ENCODE measurements around the gene TSPAN6.

TSPAN6 gene

DNA sequence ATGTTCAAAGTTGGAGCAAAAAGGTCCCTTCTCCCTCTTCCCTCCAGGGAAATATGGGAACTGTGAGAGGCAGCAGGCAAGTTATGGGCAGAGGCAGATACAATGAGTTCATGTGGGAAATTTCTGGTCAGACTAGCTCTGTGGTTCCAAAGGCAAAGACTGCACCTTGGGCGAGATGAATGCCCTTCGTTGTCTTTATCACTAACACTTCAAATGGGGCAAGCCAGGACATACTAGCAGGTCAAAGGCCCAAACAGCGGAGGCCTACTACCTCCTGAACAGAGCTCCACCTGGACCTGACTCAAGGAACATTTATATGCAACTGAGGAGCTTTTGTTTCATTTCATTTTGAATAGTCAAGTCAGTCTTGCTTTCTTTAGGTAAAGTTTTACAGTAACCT is 36.4 kb upstream of the TSPAN6 start:
- no peak for DNase-seq (ENCODE audit: insufficient read length, low spot score)
- no peak for FAIRE-seq
- TF ChIP-seq POLR2AphosphoS5 (IDR thresholded peaks at IDR 0.05; ENCODE audit: low read depth, low read length) = no peak
- no peak for TF ChIP-seq PAX5 (IDR thresholded peaks at IDR 0.05; ENCODE audit: insufficient read depth, low read length, severe bottlenecking)
- TF ChIP-seq SPI1 (IDR thresholded peaks at IDR 0.05; ENCODE audit: low read depth, low read length) = no peak
- TF ChIP-seq POU2F2 (IDR thresholded peaks at IDR 0.05; ENCODE audit: low read depth, low read length) = no peak
- no peak for TF ChIP-seq TAF1 (IDR thresholded peaks at IDR 0.05; ENCODE audit: low read depth, low read length)
- TF ChIP-seq POLR2A (IDR thresholded peaks at IDR 0.05; ENCODE audit: low read depth, low read length) = no peak

DNA sequence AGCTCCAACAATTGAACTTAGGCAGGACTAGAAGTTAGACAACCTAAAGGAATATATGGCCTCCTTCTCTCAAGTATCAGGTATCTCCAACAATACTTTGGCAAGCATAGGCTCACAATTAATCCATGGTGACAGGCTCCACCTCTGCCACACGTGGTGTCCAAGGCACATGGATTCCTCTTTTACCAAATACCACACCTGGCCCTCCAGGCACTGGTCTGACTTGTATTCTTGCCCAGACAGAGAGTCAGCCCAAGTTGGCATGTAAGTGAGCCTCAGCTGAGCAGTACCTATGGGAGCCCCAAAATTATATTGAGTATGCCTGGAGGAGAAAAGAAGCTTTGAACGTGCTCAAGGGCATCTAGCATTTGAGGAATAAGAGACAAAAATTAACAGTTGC is 27.0 kb upstream of the TSPAN6 start:
- DNase-seq (ENCODE audit: insufficient read length, low spot score) (no peak), FAIRE-seq (no peak)
- TF ChIP-seq TAF1 (IDR thresholded peaks at IDR 0.05; ENCODE audit: low read depth, low read length) = no peak
- TF ChIP-seq PAX5 (IDR thresholded peaks at IDR 0.05; ENCODE audit: insufficient read depth, low read length, severe bottlenecking) = no peak
- TF ChIP-seq POLR2AphosphoS5 (IDR thresholded peaks at IDR 0.05; ENCODE audit: low read depth, low read length) = no peak
- TF ChIP-seq POLR2A (IDR thresholded peaks at IDR 0.05; ENCODE audit: low read depth, low read length) = no peak
- no peak for TF ChIP-seq POU2F2 (IDR thresholded peaks at IDR 0.05; ENCODE audit: low read depth, low read length)
- TF ChIP-seq SPI1 (IDR thresholded peaks at IDR 0.05; ENCODE audit: low read depth, low read length) = no peak

DNA sequence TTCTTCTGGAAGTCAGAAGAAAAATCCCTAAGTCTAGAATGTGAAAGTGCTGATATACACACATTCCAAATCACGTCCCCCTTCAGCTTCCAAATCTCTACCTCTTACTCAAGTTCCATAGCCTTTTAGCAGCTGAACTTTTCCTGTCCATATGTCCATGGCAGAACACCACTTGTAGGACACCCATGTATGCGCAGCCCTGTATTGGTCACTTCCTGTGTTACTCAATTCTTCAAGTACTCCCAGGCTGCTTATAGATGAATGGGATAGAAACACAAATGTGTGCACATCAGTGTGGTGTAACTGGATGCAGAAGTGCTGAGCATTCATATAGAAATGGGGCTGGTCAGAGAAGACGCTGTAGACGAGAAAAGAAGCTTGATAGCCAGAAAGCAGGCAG is 26.2 kb upstream of the TSPAN6 start:
- TF ChIP-seq POLR2A (IDR thresholded peaks at IDR 0.05; ENCODE audit: low read depth, low read length) (no peak), TAF1 (IDR thresholded peaks at IDR 0.05; ENCODE audit: low read depth, low read length) (no peak), POLR2AphosphoS5 (IDR thresholded peaks at IDR 0.05; ENCODE audit: low read depth, low read length) (no peak), POU2F2 (IDR thresholded peaks at IDR 0.05; ENCODE audit: low read depth, low read length) (no peak), SPI1 (IDR thresholded peaks at IDR 0.05; ENCODE audit: low read depth, low read length) (no peak), PAX5 (IDR thresholded peaks at IDR 0.05; ENCODE audit: insufficient read depth, low read length, severe bottlenecking) (no peak)
- DNase-seq (ENCODE audit: insufficient read length, low spot score) (no peak), FAIRE-seq (no peak)

DNA sequence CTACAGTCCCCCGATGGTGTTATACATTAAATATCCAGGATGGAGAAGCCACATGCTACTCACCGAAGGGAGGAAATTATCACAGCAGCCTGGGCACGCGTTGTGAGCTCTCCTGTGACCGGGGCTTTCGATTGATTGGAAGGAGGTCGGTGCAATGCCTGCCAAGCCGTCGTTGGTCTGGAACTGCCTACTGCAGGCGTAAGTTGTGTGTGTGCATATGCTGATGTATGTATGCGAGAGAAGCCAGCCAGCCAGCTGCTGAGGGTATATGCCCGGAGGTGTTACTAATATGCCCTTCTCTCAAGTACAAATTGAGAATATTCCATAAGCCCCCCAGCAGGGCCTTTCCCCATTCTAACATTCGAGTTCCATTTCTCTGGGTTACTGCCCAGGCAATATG is 25.6 kb upstream of the TSPAN6 start:
- no peak for DNase-seq (ENCODE audit: insufficient read length, low spot score)
- no peak for FAIRE-seq
- TF ChIP-seq POU2F2 (IDR thresholded peaks at IDR 0.05; ENCODE audit: low read depth, low read length) = no peak
- TF ChIP-seq PAX5 (IDR thresholded peaks at IDR 0.05; ENCODE audit: insufficient read depth, low read length, severe bottlenecking) = no peak
- TF ChIP-seq POLR2A (IDR thresholded peaks at IDR 0.05; ENCODE audit: low read depth, low read length) = no peak
- TF ChIP-seq SPI1 (IDR thresholded peaks at IDR 0.05; ENCODE audit: low read depth, low read length) = no peak
- TF ChIP-seq TAF1 (IDR thresholded peaks at IDR 0.05; ENCODE audit: low read depth, low read length) = no peak
- no peak for TF ChIP-seq POLR2AphosphoS5 (IDR thresholded peaks at IDR 0.05; ENCODE audit: low read depth, low read length)

DNA sequence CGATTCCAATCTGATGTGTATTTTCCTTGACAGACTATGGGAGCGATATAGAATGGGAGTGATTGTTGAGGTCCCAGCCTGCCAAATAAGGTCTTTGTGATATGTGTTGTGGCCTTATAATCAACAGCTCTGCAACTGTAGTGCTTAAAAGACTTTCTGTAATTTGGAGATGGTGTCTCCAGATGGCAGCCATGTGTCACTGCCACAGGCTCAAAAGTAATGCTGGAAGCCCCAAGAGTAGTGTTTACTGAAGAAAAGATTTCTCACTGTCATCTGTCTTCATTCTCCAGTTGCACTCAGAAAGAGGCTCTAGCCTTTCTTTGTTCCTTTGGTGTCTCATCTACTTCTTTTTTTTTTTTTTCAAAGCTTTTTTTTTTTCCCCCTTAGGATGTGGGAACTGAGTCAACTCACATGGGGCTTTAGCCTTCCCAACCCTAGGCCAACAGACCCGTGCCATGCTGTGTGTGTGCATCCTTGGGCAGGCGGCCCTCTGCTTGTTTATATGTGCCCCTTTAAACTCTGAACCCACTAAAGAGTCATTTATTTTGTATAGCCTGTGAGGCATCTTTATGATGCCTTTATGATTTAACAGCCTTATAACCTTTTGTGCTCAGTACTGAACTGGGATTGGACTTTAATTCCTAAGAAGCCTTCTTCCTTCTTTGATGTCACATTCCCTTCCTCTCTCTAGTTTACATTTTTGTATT is 23.0 kb upstream of the TSPAN6 start:
- TF ChIP-seq POU2F2 (IDR thresholded peaks at IDR 0.05; ENCODE audit: low read depth, low read length) = no peak
- no peak for TF ChIP-seq POLR2AphosphoS5 (IDR thresholded peaks at IDR 0.05; ENCODE audit: low read depth, low read length)
- no peak for TF ChIP-seq POLR2A (IDR thresholded peaks at IDR 0.05; ENCODE audit: low read depth, low read length)
- TF ChIP-seq PAX5 (IDR thresholded peaks at IDR 0.05; ENCODE audit: insufficient read depth, low read length, severe bottlenecking) = no peak
- TF ChIP-seq TAF1 (IDR thresholded peaks at IDR 0.05; ENCODE audit: low read depth, low read length) = no peak
- TF ChIP-seq SPI1 (IDR thresholded peaks at IDR 0.05; ENCODE audit: low read depth, low read length) = no peak
- FAIRE-seq = no peak
- no peak for DNase-seq (ENCODE audit: insufficient read length, low spot score)

DNA sequence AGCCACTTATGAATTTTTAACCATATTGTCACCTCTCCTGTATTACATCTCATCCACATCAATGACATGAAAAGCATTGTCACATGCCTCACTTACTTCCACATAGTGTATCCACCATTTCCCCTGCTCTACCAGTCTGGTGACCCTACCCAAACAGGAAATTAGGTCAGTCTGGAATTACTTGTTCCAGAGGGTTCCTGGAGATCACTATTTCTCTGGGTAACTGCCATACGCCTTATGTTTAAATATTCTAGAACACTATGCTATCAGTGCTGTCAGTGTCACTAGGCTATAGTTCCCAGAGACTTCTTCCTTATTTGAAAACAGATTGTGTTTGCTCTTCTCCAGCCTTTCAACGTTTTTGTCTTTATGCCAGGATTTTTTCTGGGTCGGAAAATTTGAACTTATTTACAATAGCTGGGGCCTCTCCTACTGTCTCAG is 22.4 kb upstream of the TSPAN6 start:
- TF ChIP-seq POLR2A (IDR thresholded peaks at IDR 0.05; ENCODE audit: low read depth, low read length) (no peak), POLR2AphosphoS5 (IDR thresholded peaks at IDR 0.05; ENCODE audit: low read depth, low read length) (no peak), POU2F2 (IDR thresholded peaks at IDR 0.05; ENCODE audit: low read depth, low read length) (no peak), TAF1 (IDR thresholded peaks at IDR 0.05; ENCODE audit: low read depth, low read length) (no peak), SPI1 (IDR thresholded peaks at IDR 0.05; ENCODE audit: low read depth, low read length) (no peak), PAX5 (IDR thresholded peaks at IDR 0.05; ENCODE audit: insufficient read depth, low read length, severe bottlenecking) (no peak)
- FAIRE-seq (no peak), DNase-seq (ENCODE audit: insufficient read length, low spot score) (no peak)

DNA sequence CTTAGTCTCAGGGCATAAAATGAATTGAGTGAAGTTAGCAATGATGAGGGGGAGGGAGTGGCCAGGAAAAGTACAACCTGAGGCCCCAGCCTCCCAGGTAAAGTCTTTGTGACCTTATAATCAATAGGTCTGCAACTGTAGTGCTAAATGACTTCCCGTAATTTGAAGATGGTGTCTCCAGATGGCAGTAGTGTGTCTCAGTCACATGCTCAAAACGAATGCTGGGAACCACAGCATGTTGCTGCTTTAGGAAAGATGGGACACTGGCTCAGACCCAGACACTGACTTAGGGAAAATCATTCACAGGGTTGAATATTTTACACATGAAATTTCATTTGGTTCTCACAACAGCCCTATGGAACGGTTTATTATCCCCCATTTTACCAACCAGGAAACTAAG is 17.7 kb upstream of the TSPAN6 start:
- no peak for DNase-seq (ENCODE audit: insufficient read length, low spot score)
- no peak for FAIRE-seq
- TF ChIP-seq PAX5 (IDR thresholded peaks at IDR 0.05; ENCODE audit: insufficient read depth, low read length, severe bottlenecking) (no peak), POLR2A (IDR thresholded peaks at IDR 0.05; ENCODE audit: low read depth, low read length) (no peak)

DNA sequence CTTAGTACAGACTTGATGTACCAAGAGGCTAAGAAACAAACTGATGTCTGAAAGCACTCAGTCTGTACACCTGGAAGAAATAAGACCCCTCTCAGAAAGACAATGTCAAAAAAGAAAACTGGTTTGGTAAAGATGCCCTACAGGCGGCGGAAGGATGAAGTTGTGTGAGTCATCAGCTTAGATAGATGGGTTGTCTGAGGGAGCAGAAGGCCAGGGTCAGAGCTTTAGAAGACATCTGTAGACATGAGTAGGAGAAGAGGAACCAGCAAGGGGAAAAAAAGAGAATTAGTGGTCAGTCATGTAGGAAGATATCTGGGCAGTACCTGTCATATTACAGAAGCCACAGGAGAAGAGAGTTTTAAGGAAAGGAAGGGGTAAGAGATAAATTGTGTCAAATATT is 15.7 kb upstream of the TSPAN6 start:
- DNase-seq (ENCODE audit: insufficient read length, low spot score) (no peak), FAIRE-seq (no peak)

DNA sequence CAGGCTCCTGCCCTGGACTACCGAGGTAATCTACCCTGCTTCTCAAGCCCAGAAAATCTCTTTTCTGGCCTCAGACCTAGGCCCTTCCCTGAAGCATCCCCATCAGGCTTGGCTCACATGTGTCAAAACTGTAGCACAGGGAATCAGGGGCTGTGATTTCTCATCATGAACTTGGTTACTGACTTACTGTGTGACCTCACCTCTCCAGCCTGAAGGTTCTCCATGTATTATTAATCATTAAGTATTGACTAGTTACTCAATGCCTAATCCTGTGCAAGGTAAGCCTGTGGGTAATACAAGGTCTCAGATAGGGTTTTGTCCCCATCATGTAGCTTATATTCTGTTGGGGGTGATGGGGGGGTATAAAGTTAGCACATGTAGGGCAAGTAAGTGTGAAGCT is 14.2 kb upstream of the TSPAN6 start:
- TF ChIP-seq PAX5 (IDR thresholded peaks at IDR 0.05; ENCODE audit: insufficient read depth, low read length, severe bottlenecking) (no peak), SPI1 (IDR thresholded peaks at IDR 0.05; ENCODE audit: low read depth, low read length) (no peak), POU2F2 (IDR thresholded peaks at IDR 0.05; ENCODE audit: low read depth, low read length) (no peak), POLR2AphosphoS5 (IDR thresholded peaks at IDR 0.05; ENCODE audit: low read depth, low read length) (no peak), TAF1 (IDR thresholded peaks at IDR 0.05; ENCODE audit: low read depth, low read length) (no peak), POLR2A (IDR thresholded peaks at IDR 0.05; ENCODE audit: low read depth, low read length) (no peak)
- FAIRE-seq (no peak), DNase-seq (ENCODE audit: insufficient read length, low spot score) (no peak)

More for the DNA sequence above, 15.7 kb upstream of the TSPAN6 start:
- TF ChIP-seq PAX5 (IDR thresholded peaks at IDR 0.05; ENCODE audit: insufficient read depth, low read length, severe bottlenecking) (no peak), POU2F2 (IDR thresholded peaks at IDR 0.05; ENCODE audit: low read depth, low read length) (no peak), TAF1 (IDR thresholded peaks at IDR 0.05; ENCODE audit: low read depth, low read length) (no peak), POLR2A (IDR thresholded peaks at IDR 0.05; ENCODE audit: low read depth, low read length) (no peak), POLR2AphosphoS5 (IDR thresholded peaks at IDR 0.05; ENCODE audit: low read depth, low read length) (no peak)
